ENCODE results near the gene LUC7L.
"Not testable (repeated sequence)": the region's sequence is repeated elsewhere in the genome, so short reads cannot be mapped to it uniquely, and the experiment has no call there.

The LUC7L gene

GRCh38 chr16:268141-269053, 39.1 kb upstream of the LUC7L start:
- H3K4me3 ChIP-seq (ENCODE audit: low read depth, low read length) = no peak overlapping the region
- TF ChIP-seq MYC (IDR thresholded peaks at IDR 0.05; ENCODE audit: low read depth, low read length) (no peak), MAX (IDR thresholded peaks at IDR 0.05; ENCODE audit: low read depth, low read length) (no peak), CTCF (IDR thresholded peaks at IDR 0.05; ENCODE audit: low read depth, low read length) (no peak), POLR2A (IDR thresholded peaks at IDR 0.05; ENCODE audit: extremely low read depth, insufficient read length) (no peak)
- no peak for DNase-seq (ENCODE audit: low read depth)

- not testable (repeated sequence) for H3K4me3 ChIP-seq (ENCODE audit: low read depth, low read length); DNase-seq (ENCODE audit: low read depth)
Observed at GRCh38 chr16:267562-267961, 38.3 kb upstream of the LUC7L start.

- H3K4me3 ChIP-seq (ENCODE audit: low read depth, low read length) = no peak overlapping the region
- DNase-seq (ENCODE audit: low read depth) = no peak
- TF ChIP-seq CTCF (IDR thresholded peaks at IDR 0.05; ENCODE audit: low read depth, low read length) (no peak), MYC (IDR thresholded peaks at IDR 0.05; ENCODE audit: low read depth, low read length) (no peak), POLR2A (IDR thresholded peaks at IDR 0.05; ENCODE audit: extremely low read depth, insufficient read length) (no peak), MAX (IDR thresholded peaks at IDR 0.05; ENCODE audit: low read depth, low read length) (no peak)
Observed at GRCh38 chr16:266258-267164, 37.3 kb upstream of the LUC7L start.

- no peak for TF ChIP-seq MYC (IDR thresholded peaks at IDR 0.05; ENCODE audit: low read depth, low read length)
- TF ChIP-seq CTCF (IDR thresholded peaks at IDR 0.05; ENCODE audit: low read depth, low read length) = no peak
- TF ChIP-seq POLR2A (IDR thresholded peaks at IDR 0.05; ENCODE audit: extremely low read depth, insufficient read length) = no peak
- no peak for TF ChIP-seq MAX (IDR thresholded peaks at IDR 0.05; ENCODE audit: low read depth, low read length)
- DNase-seq (ENCODE audit: low read depth) = no peak
- H3K4me3 ChIP-seq (ENCODE audit: low read depth, low read length) = no peak overlapping the region
Observed at GRCh38 chr16:265711-266110, 36.5 kb upstream of the LUC7L start.

GRCh38 chr16:265002-265529, 35.8 kb upstream of the LUC7L start:
- H3K4me3 ChIP-seq (ENCODE audit: low read depth, low read length) = no peak overlapping the region
- no peak for TF ChIP-seq CTCF (IDR thresholded peaks at IDR 0.05; ENCODE audit: low read depth, low read length)
- no peak for TF ChIP-seq MYC (IDR thresholded peaks at IDR 0.05; ENCODE audit: low read depth, low read length)
- TF ChIP-seq POLR2A (IDR thresholded peaks at IDR 0.05; ENCODE audit: extremely low read depth, insufficient read length) = no peak
- no peak for TF ChIP-seq MAX (IDR thresholded peaks at IDR 0.05; ENCODE audit: low read depth, low read length)
- no peak for DNase-seq (ENCODE audit: low read depth)
